Activated naive CD4-positive, alpha-beta T cell (primary cell): ENCODE measurements around the gene NEK8.

Experiments used
- DNase-seq, 4 experiments: peaks; one replicate each; lab custom pipeline; 2025; lab: John Stamatoyannopoulos, UW

NEK8 gene

DNA sequence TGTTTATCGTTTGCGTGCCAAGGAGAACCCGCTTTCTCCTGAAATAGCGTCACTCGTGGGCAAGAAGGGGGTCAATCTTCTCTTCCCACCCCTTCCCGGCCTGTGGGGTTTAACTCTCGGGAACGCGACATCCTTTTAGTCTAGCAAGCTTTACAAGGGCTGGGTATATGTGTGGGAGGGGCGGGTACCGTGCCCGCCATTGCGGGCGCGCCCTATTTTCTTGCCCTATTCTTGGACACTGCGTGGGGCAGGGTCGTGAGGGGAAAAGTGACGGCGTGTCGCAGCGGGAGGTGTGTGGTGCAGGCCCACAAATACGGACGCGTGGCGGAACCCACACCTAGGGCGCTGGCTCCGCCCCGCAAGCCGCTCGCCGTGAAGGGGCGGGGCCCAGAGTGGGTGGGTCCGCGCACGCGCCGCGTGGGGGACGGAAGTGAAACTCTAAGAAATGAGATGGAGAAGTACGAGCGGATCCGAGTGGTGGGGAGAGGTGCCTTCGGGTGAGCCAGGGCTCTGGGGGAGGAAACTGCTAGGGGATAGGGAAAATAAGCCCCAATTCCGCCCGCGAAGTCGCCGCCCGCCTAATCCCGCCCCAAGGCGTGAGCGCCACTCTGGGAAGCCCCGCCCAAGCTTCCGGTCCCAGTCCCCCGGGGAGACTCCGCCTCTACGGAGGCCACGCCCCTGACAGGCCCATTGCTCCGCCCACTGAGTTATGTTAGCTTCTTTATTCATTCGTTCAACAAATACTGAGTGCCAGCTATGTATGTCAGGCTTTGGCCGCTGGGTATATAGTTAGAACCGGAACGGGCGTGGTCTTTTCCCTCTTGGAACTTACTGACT lies at the start of gene NEK8:
Gene NEK8, plus strand, starts transcription at position 425 of the 837 bp plus-strand sequence. Its CDS starts 26 bp downstream, at position 451.
- DNase-seq = peak; percentile 96 to 99 (median 98)

DNA sequence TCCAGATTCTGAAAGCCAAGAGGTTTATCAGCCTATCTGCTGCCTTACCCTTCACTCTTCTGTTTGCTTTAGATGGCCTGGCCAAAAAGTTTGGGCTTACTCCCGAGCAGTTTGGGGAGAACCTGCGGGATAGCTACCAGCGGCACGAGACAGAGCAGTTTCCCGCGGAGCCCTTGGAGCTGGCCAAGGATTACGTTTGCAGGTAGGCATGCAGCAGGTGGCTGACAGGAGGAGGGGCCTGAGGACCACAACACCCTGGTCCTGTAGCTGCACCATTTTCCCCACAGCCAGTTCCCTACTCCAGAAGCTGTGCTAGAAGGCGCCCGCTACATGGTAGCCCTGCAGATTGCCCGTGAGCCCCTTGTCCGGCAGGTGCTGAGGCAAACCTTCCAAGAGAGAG lies 45.9 kb upstream of the NEK8 start:
- DNase-seq = no peak

DNA sequence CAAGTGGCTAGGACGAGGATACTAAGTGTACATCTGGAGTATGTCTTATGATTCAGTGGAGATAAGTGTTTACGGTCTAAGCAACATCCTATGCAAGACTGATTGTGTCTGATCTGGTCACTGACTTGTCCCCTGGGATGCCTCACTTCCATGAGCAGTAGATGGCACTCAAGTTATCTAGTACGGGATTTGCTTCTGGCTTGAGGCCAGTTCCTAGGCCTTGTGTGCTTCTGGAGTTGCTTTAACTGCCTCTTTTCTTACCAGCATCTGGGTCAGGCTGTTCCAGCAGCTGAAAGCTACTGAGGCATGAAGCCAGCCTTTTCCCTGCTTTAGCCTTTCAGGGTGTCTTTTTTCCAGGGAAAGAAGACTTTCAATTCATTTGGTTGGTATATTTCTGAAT lies 43.6 kb upstream of the NEK8 start:
- DNase-seq = no peak

DNA sequence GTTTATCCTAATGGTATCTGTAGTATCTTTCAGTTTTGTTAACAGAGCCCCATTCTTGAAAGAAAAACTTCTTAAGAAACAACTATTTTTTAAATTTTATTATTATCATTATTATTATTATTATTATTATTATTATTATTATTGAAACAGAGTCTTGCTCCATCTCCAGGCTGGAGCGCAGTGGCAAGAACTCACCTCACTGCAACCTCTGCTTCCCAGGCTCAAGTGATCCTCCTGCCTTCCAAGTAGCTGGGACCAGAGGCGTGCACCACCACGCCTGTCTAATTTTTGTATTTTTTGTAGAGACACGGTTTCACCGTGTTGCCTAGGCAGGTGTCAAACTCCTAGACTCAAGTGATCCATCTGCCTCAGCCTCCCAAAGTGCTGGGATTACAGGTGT lies 43.2 kb upstream of the NEK8 start:
- DNase-seq = no peak

DNA sequence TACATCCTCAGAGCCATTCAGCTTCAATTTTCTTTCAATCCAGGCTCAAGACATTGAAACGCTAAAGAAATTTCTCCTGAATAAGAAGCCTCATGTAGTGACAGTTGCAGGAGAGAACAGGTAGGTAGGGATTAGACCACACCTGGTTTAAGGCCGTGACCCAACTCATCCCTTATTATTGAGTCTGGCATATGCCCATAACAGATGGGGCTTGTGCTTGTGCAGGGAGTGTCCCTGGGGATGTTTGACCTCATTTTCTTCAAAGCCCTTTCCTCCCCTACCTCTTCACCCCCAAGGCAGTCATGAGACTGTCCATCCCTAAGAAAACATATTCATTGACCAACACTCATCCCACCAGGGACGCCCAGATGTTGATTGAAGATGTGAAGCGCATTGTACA lies 42.3 kb upstream of the NEK8 start:
- no peak for DNase-seq

DNA sequence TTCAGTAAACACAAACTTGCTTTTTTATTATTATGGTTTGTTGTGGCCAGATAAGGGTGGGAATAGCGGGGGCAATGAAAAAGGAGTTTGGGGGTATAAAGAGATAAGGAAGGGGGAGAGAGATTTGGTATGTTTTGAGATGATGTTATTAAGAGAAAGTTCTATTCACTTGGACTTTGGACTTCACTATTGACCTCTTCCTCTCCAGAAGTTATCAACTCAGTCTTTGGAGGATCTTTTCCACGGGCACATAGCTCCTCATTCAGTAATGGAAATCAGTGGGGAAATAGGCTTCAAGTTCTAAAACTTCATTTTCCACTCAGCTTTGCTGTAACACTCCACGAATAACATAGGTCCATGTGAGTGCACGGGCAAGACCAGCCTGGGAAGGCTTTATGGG lies 40.1 kb upstream of the NEK8 start:
- no peak for DNase-seq

DNA sequence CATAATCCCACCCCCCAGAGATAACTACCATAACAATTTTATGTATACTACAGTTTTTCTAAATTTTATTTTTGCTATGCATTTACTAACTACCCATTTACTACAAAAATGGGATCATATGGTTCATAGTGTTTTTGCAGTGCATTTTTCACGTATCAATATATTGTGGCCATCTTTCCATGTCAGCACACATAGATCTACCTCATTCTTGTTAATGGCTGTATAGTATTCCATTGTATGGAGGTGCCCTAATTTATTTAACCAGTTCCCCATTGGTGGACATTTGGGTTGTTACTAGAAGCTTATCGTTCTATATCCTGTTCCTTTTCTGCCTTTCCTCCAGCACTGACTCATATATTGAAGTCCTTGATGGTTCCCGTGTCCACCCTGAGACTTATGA lies 39.6 kb upstream of the NEK8 start:
- no peak for DNase-seq

DNA sequence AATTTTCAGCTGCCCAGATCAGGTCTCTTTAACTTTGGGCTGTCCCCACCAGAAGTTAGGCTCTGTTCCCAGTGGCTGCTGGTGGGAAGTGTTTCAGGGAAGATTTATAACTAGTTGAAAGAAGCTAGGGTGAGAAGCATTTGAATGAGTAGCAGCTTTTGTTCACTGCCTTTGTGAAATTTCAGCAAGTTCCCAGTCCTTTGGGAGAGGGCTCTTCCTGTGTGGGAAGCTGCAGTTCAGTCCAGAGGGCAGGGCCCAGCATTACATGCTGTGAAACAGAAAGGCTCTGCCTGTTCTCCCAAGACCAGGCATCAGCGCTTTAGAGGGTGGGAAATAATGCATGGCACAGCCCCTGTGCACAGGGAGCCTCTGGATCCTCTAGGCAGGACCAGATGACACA lies 34.7 kb upstream of the NEK8 start:
- DNase-seq = no peak

DNA sequence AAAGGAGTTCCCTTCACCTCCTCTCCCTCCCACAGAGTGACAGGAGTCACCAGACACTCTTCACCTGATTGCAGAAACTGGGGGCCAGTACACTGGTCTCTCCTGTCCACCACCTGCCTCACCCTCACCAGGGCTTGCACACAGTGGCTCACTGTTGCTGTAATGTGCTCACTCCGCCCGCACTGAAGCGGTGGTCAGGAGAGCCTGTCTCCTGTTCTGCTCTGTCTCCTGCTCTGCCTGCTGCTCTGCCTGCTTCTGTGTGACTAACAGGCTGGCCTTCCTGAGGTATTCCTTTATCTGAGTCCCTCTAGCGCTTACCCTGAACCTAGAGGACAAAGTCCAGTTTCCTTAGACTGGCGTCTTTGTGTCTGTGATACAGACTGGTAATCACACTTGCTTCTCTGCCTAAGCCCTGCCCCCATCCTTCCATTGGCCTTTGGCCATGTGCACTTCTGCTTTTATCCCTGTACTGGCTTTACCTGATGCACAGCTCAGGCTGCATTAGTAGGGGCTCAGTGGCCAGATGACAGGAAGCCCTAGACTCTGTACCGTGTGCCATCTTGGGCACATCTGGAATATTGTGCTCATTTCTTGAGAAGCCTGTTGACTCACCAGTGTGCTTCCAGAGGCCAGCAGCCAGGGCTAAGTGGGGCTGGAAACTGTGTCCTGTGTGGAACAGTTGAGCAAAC lies 30.2 kb upstream of the NEK8 start:
- no peak for DNase-seq

DNA sequence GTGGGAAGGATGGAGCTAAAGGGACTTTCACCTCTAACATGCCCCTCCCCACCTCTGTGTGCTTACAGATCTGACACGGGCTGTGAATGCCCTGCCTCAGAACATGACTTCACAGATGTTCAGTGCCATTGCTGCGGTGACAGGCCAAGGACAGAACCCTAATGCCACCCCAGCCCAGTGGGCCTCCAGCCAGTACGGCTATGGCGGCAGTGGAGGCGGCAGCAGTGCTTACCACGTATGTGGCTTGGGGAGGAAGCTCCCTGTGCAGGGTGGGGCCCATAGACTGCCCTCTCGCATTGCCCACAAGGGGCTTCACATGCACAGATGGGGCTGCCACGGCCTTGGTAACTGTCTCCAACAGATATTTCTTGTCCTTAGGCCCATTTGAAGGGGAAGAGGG lies 28.3 kb upstream of the NEK8 start:
- DNase-seq = no peak

DNA sequence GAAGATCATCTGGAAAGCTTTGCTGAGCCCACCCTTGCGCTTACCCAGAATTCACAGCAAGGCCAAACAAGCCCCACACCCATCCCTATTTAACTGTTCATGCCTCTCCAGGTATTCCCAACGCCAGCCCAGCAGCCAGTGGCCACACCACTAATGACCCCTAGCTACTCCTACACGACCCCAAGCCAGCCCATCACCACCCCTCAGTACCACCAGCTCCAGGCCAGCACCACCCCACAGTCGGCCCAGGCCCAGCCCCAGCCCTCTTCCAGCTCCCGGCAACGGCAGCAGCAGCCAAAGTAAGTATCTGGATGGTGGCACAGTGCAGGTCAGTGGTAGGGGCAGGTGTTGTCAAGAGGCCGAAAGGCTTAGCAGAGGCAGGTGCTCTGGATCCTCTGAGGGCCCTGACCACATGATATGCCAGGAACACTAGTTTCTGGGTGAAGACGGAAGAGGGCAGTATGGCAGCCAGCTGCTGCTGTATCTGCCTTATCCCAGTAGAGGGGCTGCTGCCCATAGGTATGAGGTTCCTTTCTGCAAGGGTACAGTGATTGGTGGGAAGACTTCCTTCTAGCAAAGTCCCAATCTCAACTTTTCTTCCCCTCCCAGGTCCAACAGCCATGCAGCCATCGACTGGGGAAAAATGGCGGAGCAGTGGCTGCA lies 27.6 kb upstream of the NEK8 start:
- no peak for DNase-seq

DNA sequence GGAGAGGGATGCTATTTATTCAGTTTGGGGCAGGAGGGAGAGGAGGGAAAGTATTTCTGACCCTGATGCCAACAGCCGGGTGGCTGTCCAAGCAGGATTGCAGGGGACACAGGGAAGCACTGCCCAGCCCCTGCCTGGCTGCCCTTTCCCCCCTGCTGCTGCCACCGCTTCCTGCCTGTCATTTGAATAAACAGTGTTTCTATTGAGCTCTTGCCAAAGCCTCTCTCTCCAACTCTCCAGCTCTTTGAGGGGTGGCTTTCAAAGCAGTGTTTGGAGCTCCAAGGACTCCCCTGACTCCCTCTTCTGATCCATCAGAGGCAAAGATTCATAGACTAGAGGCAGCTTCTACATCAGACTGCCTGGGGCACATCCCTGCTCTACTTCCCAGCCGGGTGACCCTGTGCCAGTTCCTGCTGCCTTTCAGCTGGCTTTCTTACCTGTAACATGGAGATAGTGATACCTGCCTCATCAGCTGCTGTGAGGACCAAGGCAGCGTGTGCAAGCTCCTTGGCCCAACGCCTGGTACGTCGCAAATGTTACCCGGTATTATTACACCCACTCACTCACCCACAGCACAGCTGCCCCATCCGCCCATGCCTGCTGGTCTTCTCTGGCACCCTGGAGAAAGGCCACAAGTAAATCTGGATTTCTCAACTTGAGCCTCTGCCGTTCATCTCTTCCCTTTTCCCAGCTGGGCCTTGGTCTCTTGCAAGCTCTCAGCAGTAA lies 26.4 kb upstream of the NEK8 start:
- DNase-seq = no peak

DNA sequence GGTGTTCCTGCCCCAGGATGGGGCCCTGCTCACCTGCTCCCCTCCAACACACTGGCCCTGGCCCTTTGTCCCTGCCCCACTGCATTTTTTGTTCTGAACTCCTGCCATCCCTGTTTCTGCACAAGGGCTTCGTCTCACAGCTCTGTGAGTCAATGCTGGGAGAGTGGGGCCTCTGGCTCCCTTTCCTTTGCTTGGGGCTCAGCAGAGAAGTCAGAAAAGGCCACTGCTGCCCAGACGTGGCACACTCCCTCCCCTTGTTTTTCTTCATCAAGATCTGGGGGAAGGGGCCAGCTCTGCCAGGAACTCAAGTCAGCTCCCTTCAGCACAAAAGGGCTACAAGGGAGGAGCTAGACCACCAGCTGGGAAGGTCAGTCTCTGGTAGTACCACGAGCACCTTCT lies 25.8 kb upstream of the NEK8 start:
- DNase-seq = no peak

DNA sequence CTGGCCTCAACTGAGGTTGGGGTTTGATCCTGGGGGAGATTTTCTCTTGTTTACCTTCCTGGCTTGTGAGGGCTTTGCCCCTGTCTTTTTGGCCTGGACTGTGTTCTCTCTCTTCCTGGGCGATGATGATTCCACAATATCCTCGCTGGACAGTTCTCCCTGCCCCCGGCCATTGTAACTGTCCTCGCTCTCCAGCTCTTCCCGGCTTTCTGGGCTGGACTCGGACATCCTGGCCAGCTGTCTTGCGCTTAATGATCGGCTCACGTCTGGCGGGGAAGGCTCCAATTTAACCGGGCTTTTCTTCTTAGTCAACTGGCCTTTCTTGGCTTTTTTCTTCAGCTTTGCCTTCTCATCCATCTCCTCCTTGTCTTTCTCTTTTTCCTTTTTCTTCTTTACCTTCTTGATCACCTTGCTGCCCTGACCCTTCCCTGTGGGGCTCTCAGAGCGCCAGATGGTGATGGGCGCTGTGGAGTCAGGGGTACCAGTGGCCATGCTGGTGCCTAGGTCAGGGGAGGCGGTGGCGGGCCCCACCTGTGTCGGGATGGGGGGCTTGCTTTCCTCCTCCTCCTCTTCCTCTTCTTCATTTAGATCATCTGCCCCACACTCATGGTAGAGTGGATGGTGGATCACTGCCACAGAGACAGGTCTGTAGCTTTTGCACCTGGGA lies 24.9 kb upstream of the NEK8 start:
- DNase-seq = no peak

DNA sequence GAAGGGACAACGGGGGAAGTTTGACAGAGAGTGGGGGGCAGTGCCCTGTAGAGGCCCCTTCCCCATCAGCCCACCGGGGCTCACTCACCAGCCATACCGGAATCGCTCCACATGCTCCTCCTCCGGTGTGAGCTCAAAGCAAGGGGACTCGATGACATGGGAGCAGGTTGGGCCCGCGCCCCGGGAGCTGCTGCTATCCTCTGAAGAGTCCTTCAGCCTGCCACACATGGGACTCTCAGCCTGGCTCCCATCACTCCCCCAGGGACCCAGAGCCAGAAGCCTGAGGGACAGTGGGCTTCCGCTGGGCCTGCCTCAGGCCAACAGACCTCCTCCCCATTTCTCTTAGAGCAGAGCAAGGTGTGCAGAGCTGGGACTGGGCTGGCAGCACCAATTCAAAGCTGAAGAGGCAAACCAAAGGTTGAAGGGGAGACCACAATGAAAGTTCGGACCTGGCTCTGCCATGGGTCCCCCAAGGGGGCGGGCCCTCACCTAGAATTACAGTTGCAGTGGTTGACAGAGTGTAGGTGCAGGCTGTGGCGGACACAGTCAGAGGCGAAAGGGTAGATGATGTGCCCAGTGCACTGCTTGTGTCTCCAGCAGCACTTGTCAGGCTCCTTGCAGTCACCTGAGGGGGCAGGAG lies 24.2 kb upstream of the NEK8 start:
- DNase-seq = no peak

DNA sequence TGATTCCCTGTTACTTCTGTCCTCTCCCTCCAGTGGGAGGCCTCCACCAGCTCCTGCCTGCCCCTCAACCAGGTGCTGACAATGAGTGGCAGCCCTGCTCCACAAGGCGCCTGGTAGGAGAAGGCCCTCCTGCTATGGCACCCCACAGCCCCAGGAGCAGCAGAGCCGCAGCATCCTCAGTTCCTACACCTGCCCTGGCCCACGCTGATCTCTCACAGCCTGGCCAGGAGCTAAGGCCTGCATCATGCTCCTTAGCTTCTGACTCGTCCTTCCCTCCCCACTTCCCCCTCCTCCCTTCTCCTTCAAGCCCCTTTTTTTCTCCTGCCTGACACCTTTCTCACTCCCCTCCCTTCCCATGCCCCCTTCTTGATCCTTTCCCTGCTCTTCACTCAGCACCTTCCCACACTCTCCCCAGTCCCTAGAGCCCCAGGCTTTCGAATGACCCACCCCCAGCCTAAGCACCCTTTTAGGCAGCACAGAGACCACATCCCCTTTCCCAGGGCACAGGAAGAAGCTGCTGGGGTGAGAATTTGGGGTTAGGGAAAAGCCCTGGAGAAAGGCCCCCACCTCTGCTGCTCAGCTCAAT lies 23.4 kb upstream of the NEK8 start:
- DNase-seq = no peak

DNA sequence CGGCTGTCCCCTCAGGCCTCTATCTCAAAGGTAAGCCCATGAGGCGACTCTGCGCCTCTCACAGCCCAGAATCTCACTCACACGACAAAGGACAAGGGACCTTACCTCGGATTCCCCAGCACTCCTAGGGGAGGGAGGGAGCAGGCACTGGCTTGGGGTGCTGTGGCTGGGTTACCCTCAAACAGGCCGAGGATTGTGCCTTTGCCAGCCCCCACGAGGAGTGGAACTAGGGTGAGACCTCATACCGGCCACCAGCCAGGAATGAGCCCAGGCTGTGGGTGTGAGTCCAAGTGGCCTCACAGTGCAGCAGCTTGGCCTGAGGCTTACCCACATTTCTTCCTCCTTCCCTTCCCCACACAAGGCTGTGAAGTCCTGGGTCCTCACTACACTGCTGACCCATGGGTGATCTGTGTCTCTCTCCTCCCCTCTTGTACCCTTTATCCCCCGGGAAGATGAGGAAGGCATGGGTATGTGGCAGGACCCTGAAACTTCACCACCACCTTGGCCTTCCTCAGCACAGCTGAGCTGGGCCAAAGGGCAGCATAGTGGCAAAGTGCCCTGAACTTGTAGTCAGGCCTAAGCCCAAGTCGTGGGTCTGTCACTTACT lies 22.8 kb upstream of the NEK8 start:
- no peak for DNase-seq

DNA sequence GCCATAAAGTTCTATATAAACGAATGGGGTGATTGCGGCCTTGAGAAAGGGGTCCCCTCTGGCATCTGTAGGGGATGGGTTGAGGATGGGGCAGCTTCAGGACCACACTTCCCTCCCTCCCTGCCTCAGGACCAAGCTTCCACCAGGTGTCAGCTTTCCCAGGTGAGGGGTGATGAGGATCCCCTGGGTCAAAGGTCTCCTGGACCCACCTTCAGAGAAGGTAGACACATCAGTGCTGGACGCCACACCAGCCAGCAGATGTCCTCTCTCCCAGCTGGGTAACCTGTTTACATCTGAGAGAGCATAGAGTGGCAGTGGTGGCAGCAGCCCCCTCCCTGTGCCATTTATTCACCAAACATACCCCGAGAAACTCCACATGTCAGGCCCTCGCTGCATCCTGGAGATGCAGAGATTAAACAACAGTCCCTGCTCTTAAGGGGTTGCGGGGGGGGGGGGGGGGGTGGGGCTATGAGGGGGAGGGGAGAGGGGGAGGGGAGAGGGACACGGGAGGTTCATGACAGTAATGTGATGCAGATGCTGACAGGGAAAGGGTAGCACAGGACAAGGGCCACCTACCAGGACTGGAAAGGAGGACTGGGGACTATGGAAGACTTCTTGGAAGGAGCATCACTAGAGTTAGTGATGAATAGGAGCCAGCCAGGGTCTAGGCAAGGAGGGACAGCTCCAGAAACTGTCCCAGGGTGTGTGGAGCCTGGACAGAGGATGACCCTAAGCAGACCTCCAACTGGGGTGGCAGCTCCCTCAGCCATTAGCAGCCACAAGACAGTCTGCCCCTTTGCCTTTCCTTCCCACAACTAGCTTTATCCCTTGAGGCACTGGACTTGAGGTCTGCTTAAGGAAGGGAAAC lies 21.9 kb upstream of the NEK8 start:
- no peak for DNase-seq

DNA sequence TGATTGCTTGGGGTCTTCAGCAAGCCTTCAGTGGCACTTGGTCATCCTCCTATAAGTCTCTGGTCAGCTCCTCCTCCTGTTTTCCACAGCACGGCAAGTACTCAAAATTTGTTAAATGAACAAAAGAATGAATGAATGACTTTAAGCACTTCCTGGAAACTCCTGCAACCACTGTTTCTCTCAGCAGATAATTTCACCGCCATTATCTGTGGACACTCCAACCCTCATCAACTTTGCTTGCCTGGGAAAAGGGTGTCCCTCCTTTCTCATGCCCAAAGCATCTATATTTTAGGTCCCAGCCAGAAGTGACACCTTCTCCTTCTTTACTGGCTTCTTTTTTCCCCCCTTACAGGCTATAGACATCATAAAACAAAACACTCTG lies 21.3 kb upstream of the NEK8 start:
- no peak for DNase-seq
